DMS53 treated with DMSO at 0.1 percent for 48 hours (cell line): Measurements from ENCODE around the gene TMEM156.
"Not testable (repeated sequence)": the region's sequence is repeated elsewhere in the genome, so short reads cannot be mapped to it uniquely, and the experiment has no call there.

Experiments used
- DNase-seq: peaks from one replicate; lab custom pipeline; 2025; ENCODE audit not compliant: unreplicated experiment; lab: John Stamatoyannopoulos, UW

The TMEM156 gene

GRCh38 chr4:38958453-38959190, 73.6 kb downstream of the TMEM156 start:
- DNase-seq: no peak

GRCh38 chr4:38957893-38958292, 74.3 kb downstream of the TMEM156 start:
- no peak for DNase-seq

- no peak for DNase-seq
Measured at GRCh38 chr4:38957261-38957815, 74.9 kb downstream of the TMEM156 start.

- no peak for DNase-seq
Measured at GRCh38 chr4:38955957-38956356, 76.3 kb downstream of the TMEM156 start.

GRCh38 chr4:38954727-38955126, 77.5 kb downstream of the TMEM156 start:
- DNase-seq: no peak

- no peak for DNase-seq
Measured at GRCh38 chr4:38952017-38952416, 80.2 kb downstream of the TMEM156 start.

GRCh38 chr4:38951598-38951997, 80.6 kb downstream of the TMEM156 start:
- no peak for DNase-seq

GRCh38 chr4:38950734-38951133, 81.5 kb downstream of the TMEM156 start:
- DNase-seq: no peak

GRCh38 chr4:38950159-38950558, 82.0 kb downstream of the TMEM156 start:
- DNase-seq: no peak

GRCh38 chr4:38949411-38950051, 82.7 kb downstream of the TMEM156 start:
- DNase-seq: no peak

GRCh38 chr4:38948551-38948950, 83.7 kb downstream of the TMEM156 start:
- DNase-seq: no peak

- DNase-seq: no peak
Measured at GRCh38 chr4:38946919-38947318, 85.3 kb downstream of the TMEM156 start.

- DNase-seq: no peak
Measured at GRCh38 chr4:38944440-38944839, 87.8 kb downstream of the TMEM156 start.

- no peak for DNase-seq
Measured at GRCh38 chr4:38943343-38943742, 88.9 kb downstream of the TMEM156 start.

GRCh38 chr4:38941906-38942305, 90.3 kb downstream of the TMEM156 start:
- not testable (repeated sequence) for DNase-seq

GRCh38 chr4:38940476-38940875, 91.7 kb downstream of the TMEM156 start:
- DNase-seq: no peak

GRCh38 chr4:38939165-38939564, 93.0 kb downstream of the TMEM156 start:
- no peak for DNase-seq

GRCh38 chr4:38935391-38936073, 96.7 kb downstream of the TMEM156 start:
- DNase-seq: no peak

- DNase-seq: no peak
Measured at GRCh38 chr4:38931125-38931524, 101.1 kb downstream of the TMEM156 start.

GRCh38 chr4:38930707-38931106, 101.5 kb downstream of the TMEM156 start:
- DNase-seq: no peak

GRCh38 chr4:38930204-38930603, 102.0 kb downstream of the TMEM156 start:
- no peak for DNase-seq

- no peak for DNase-seq
Measured at GRCh38 chr4:38928974-38929373, 103.2 kb downstream of the TMEM156 start.
